ENCODE measurements around the gene CUBN. TPM values are rescaled to one million over a fixed set of nuclear protein-coding genes. Genes with fewer than 3 reads are reported as not detected.
"Not testable (repeated sequence)": the region's sequence is repeated elsewhere in the genome, so short reads cannot be mapped to it uniquely, and the experiment has no call there.

The CUBN gene
- polyA plus RNA-seq, 5 donors = 2.1 to 6.2 (median 3.4) TPM

- DNase-seq = not testable (repeated sequence)
Observed at GRCh38 chr10:17013131-17013983, 116.3 kb downstream of the CUBN start.

GRCh38 chr10:17012731-17013130, 116.9 kb downstream of the CUBN start:
- DNase-seq = not testable (repeated sequence)

GRCh38 chr10:17010363-17011145, 119.1 kb downstream of the CUBN start:
- no peak for DNase-seq

- DNase-seq = peak in 1 of 2 donors; percentile 73
Observed at GRCh38 chr10:17009212-17009700, 120.4 kb downstream of the CUBN start.

- DNase-seq = peak; percentile 71 to 72
Observed at GRCh38 chr10:17007418-17007770, 122.2 kb downstream of the CUBN start.

- DNase-seq = peak; percentile 74
Observed at GRCh38 chr10:17006631-17007417, 122.8 kb downstream of the CUBN start.

- no peak for DNase-seq
Observed at GRCh38 chr10:17005621-17006566, 123.7 kb downstream of the CUBN start.

- no peak for DNase-seq
Observed at GRCh38 chr10:17004801-17005380, 124.7 kb downstream of the CUBN start.

- DNase-seq = no peak
Observed at GRCh38 chr10:17003651-17004286, 125.8 kb downstream of the CUBN start.

GRCh38 chr10:17003151-17003550, 126.5 kb downstream of the CUBN start:
- no peak for DNase-seq

GRCh38 chr10:17001961-17002749, 127.5 kb downstream of the CUBN start:
- DNase-seq = peak; percentile 87 to 93

- no peak for DNase-seq
Observed at GRCh38 chr10:17001297-17001744, 128.3 kb downstream of the CUBN start.

- no peak for DNase-seq
Observed at GRCh38 chr10:16999665-17000451, 129.8 kb downstream of the CUBN start.

- DNase-seq = no peak
Observed at GRCh38 chr10:16996530-16996964, 133.1 kb downstream of the CUBN start.

- DNase-seq = peak in 1 of 2 donors; percentile 68
Observed at GRCh38 chr10:16995867-16996529, 133.6 kb downstream of the CUBN start.

GRCh38 chr10:16993186-16993585, 136.4 kb downstream of the CUBN start:
- DNase-seq = no peak

GRCh38 chr10:16992611-16993119, 136.9 kb downstream of the CUBN start:
- no peak for DNase-seq

Measured in right lung (tissue), 5 donors.